ENCODE results near the gene CBLN3.

GRCh38 chr14:24475261-24475660 lies 45.8 kb upstream of the CBLN3 start:
- TF ChIP-seq CTCF (IDR thresholded peaks at IDR 0.05) = no peak
- no peak for TF ChIP-seq POLR2A (IDR thresholded peaks at IDR 0.05)
